HG02763 (cell line): Measurements from ENCODE around the gene AVEN.

ENCODE experiments used
- ATAC-seq: cut with Tn5 transposase; IDR thresholded peaks from one replicate; pipeline ENCODE4 v1.9.1; 2021; ENCODE audit warnings: mild to moderate bottlenecking, moderate library complexity; ENCODE audit not compliant: unreplicated experiment

Gene AVEN

GRCh38 chr15:33988384-33988783 is 50.6 kb downstream of the AVEN start:
- ATAC-seq: no peak

- no peak for ATAC-seq
These were observed 51.6 kb downstream of the AVEN start for GRCh38 chr15:33987444-33987843.

- no peak for ATAC-seq
These were observed 53.3 kb downstream of the AVEN start for GRCh38 chr15:33985751-33986150.

- ATAC-seq: no peak
These were observed 53.7 kb downstream of the AVEN start for GRCh38 chr15:33985287-33985686.

GRCh38 chr15:33982516-33982915 is 56.5 kb downstream of the AVEN start:
- no peak for ATAC-seq

- ATAC-seq: no peak
These were observed 58.8 kb downstream of the AVEN start for GRCh38 chr15:33980159-33980558.

GRCh38 chr15:33975022-33975565 is 63.9 kb downstream of the AVEN start:
- no peak for ATAC-seq

- no peak for ATAC-seq
These were observed 67.2 kb downstream of the AVEN start for GRCh38 chr15:33971811-33972210.

GRCh38 chr15:33968821-33969220 is 70.2 kb downstream of the AVEN start:
- no peak for ATAC-seq

GRCh38 chr15:33968224-33968623 is 70.8 kb downstream of the AVEN start, which contains the start of gene CHRM5:
Gene CHRM5 (plus strand): TSS chr15:33968497. CDS start chr15:34062718, 94,221 bp downstream.
- no peak for ATAC-seq

- no peak for ATAC-seq
These were observed 74.4 kb downstream of the AVEN start for GRCh38 chr15:33964665-33965040.

- ATAC-seq: no peak
These were observed 75.0 kb downstream of the AVEN start for GRCh38 chr15:33963831-33964664.

GRCh38 chr15:33960549-33960935 is 78.5 kb downstream of the AVEN start:
- no peak for ATAC-seq

GRCh38 chr15:33959844-33960548 is 79.0 kb downstream of the AVEN start:
- no peak for ATAC-seq

- ATAC-seq: no peak
These were observed 82.6 kb downstream of the AVEN start for GRCh38 chr15:33956397-33956796.

- no peak for ATAC-seq
These were observed 83.1 kb downstream of the AVEN start for GRCh38 chr15:33955945-33956344.

GRCh38 chr15:33946152-33946551 is 92.9 kb downstream of the AVEN start:
- ATAC-seq: no peak

- ATAC-seq: no peak
These were observed 97.5 kb downstream of the AVEN start for GRCh38 chr15:33941279-33942063.

GRCh38 chr15:33934921-33935320 is 104.1 kb downstream of the AVEN start:
- ATAC-seq: no peak

GRCh38 chr15:33934396-33934795 is 104.6 kb downstream of the AVEN start:
- no peak for ATAC-seq

- no peak for ATAC-seq
These were observed 106.3 kb downstream of the AVEN start for GRCh38 chr15:33932734-33933133.
